ENCODE results near the gene SNAPIN.

The SNAPIN gene

GRCh38 chr1:153683854-153684253 lies 25.4 kb downstream of the SNAPIN start:
- H3K9me2 ChIP-seq (ENCODE audit: low read depth, low read length), result no peaks in the 10 kb centered on the region
- H3K27me3 ChIP-seq (ENCODE audit: insufficient read depth, low read length), result peaks cover 6% of the 10 kb centered on the region; the same call in 1 of the 2 replicates
- no peak overlapping the region for H2AFZ ChIP-seq (ENCODE audit: low read length)
- H3K79me2 ChIP-seq (ENCODE audit: insufficient read depth, low read length), result no peaks in the 10 kb centered on the region
- no peak overlapping the region for H3K9ac ChIP-seq (ENCODE audit: low read length)
- H3K4me3 ChIP-seq (ENCODE audit: low read depth, low read length, poor library complexity, severe bottlenecking), result no peak overlapping the region
- TF ChIP-seq EZH2 (IDR thresholded peaks at IDR 0.05; ENCODE audit: borderline replicate concordance, low read length) (no peak), CTCF (IDR thresholded peaks at IDR 0.05; ENCODE audit: low read length) (no peak)
- no peaks in the 10 kb centered on the region for H3F3A ChIP-seq (ENCODE audit: insufficient read depth, low read length)
- no peaks in the 10 kb centered on the region for H3K4me1 ChIP-seq (ENCODE audit: insufficient read depth, low read length, severe bottlenecking)
- no peaks in the 10 kb centered on the region for H3K36me3 ChIP-seq (ENCODE audit: insufficient read depth, low read length)
- H3K4me2 ChIP-seq (ENCODE audit: low read length), result no peak overlapping the region
- no peaks in the 10 kb centered on the region for H3K9me3 ChIP-seq (ENCODE audit: low read length)
- H3K27ac ChIP-seq (ENCODE audit: low read depth, low read length, poor library complexity, severe bottlenecking), result no peak overlapping the region
- no peaks in the 10 kb centered on the region for H4K20me1 ChIP-seq (ENCODE audit: insufficient read depth, low read length)

- Histone ChIP-seq H3K9ac (ENCODE audit: low read length) (no peak overlapping the region), H4K20me1 (ENCODE audit: insufficient read depth, low read length) (no peaks in the 10 kb centered on the region), H3K4me2 (ENCODE audit: low read length) (no peak overlapping the region), H2AFZ (ENCODE audit: low read length) (no peak overlapping the region), H3K9me2 (ENCODE audit: low read depth, low read length) (no peaks in the 10 kb centered on the region), H3K4me3 (ENCODE audit: low read depth, low read length, poor library complexity, severe bottlenecking) (no peak overlapping the region), H3K27me3 (ENCODE audit: insufficient read depth, low read length) (peaks cover 6% of the 10 kb centered on the region; the same call in 1 of the 2 replicates), H3K79me2 (ENCODE audit: insufficient read depth, low read length) (no peaks in the 10 kb centered on the region), H3K4me1 (ENCODE audit: insufficient read depth, low read length, severe bottlenecking) (no peaks in the 10 kb centered on the region), H3K9me3 (ENCODE audit: low read length) (no peaks in the 10 kb centered on the region), H3F3A (ENCODE audit: insufficient read depth, low read length) (no peaks in the 10 kb centered on the region), H3K36me3 (ENCODE audit: insufficient read depth, low read length) (no peaks in the 10 kb centered on the region), H3K27ac (ENCODE audit: low read depth, low read length, poor library complexity, severe bottlenecking) (no peak overlapping the region)
- no peak for TF ChIP-seq CTCF (IDR thresholded peaks at IDR 0.05; ENCODE audit: low read length)
- no peak for TF ChIP-seq EZH2 (IDR thresholded peaks at IDR 0.05; ENCODE audit: borderline replicate concordance, low read length)
Measured at GRCh38 chr1:153684892-153685291, 26.4 kb downstream of the SNAPIN start.

- Histone ChIP-seq H3K27me3 (ENCODE audit: insufficient read depth, low read length) (peaks cover 6% of the 10 kb centered on the region; the same call in 1 of the 2 replicates), H4K20me1 (ENCODE audit: insufficient read depth, low read length) (no peaks in the 10 kb centered on the region)
Measured at GRCh38 chr1:153685544-153686340, 27.2 kb downstream of the SNAPIN start.

More at GRCh38 chr1:153685544-153686340, 27.2 kb downstream of the SNAPIN start:
- Histone ChIP-seq H3K36me3 (ENCODE audit: insufficient read depth, low read length) (no peaks in the 10 kb centered on the region), H2AFZ (ENCODE audit: low read length) (no peak overlapping the region), H3K9me3 (ENCODE audit: low read length) (no peaks in the 10 kb centered on the region), H3K4me3 (ENCODE audit: low read depth, low read length, poor library complexity, severe bottlenecking) (no peak overlapping the region), H3K27ac (ENCODE audit: low read depth, low read length, poor library complexity, severe bottlenecking) (no peak overlapping the region), H3K79me2 (ENCODE audit: insufficient read depth, low read length) (no peaks in the 10 kb centered on the region), H3K4me1 (ENCODE audit: insufficient read depth, low read length, severe bottlenecking) (no peaks in the 10 kb centered on the region), H3K4me2 (ENCODE audit: low read length) (no peak overlapping the region), H3K9ac (ENCODE audit: low read length) (no peak overlapping the region), H3K9me2 (ENCODE audit: low read depth, low read length) (no peaks in the 10 kb centered on the region), H3F3A (ENCODE audit: insufficient read depth, low read length) (no peaks in the 10 kb centered on the region)
- no peak for TF ChIP-seq CTCF (IDR thresholded peaks at IDR 0.05; ENCODE audit: low read length)
- no peak for TF ChIP-seq EZH2 (IDR thresholded peaks at IDR 0.05; ENCODE audit: borderline replicate concordance, low read length)
